GM12878 (cell line): ENCODE data around the gene GSKIP. TPM values are rescaled to one million over a fixed set of nuclear protein-coding genes. Genes with fewer than 3 reads are reported as not detected.

Source experiments
- ATAC-seq: fragments of 200-7000 bp; cut with Tn5 transposase; 3 replicates; pipeline ENCODE4 v1.9.1; 2020; ENCODE audit warnings: mild to moderate bottlenecking, moderate library complexity
- BruUV-seq: library from RNA; stranded (reverse); fragments of 400-500 nt; replicated peaks from 2 replicates; lab custom pipeline; 2021; lab: Mats Ljungman, UMichigan
- CTCF ChIA-PET: fragments of 300-600 bp; sonication (Branson Sonifier 250); formaldehyde crosslinking; extraction: SDS; loops from one replicate; lab custom pipeline; 2021; ENCODE audit warnings: inconsistent platforms; lab: Yijun Ruan, JAX
- POLR2A ChIA-PET: fragments of 350-600 bp; formaldehyde crosslinking; extraction: SDS; loops from one replicate; lab custom pipeline; 2021; ENCODE audit warnings: inconsistent platforms; lab: Charles Lee
- RAD21 ChIA-PET: fragments of 300-600 bp; sonication (Branson Sonifier 250); formaldehyde crosslinking; loops from one replicate; lab custom pipeline; 2023; ENCODE audit warnings: antibody characterized with exemption; ENCODE audit not compliant: unreplicated experiment; lab: Charles Lee
- SMC1A ChIA-PET: fragments of 300-600 bp; sonication (Branson Sonifier 250); formaldehyde crosslinking; loops from one replicate; lab custom pipeline; 2023; ENCODE audit not compliant: unreplicated experiment, uncharacterized antibody; lab: Charles Lee
- DNase-seq: peaks from one replicate; pipeline ENCODE4 v3.0.0-alpha.2; 2011; ENCODE audit warnings: low read depth, low spot score
- FAIRE-seq: peaks from 3 replicates; lab custom pipeline; 2011; peaks lifted over from hg19 to GRCh38; lab: Jason Lieb, UNC
- H2AFZ ChIP-seq: 2 replicates; pipeline ENCODE4 v1.6.0; 2011; ENCODE audit warnings: low read depth, low read length, control low read depth; ENCODE audit not compliant: control insufficient read depth
- H3K27ac ChIP-seq: 2 replicates; pipeline ENCODE4 v1.5.1; 2011; ENCODE audit warnings: control low read depth; ENCODE audit not compliant: control insufficient read depth, insufficient read depth
- H3K27me3 ChIP-seq, 2 experiments: replicated peaks in 1 of 2; 2 replicates each; pipeline versions ENCODE4 v1.6.0 to v1.6.1; 2011; ENCODE audit warnings: low read length in 1 of 2; ENCODE audit not compliant: control insufficient read depth in 2 of 2, insufficient read depth in 2 of 2
- H3K36me3 ChIP-seq, 2 experiments: 2 replicates each; pipeline ENCODE4 v1.5.1; 2011; ENCODE audit warnings: low read length in 1 of 2; ENCODE audit not compliant: control insufficient read depth in 2 of 2, insufficient read depth in 2 of 2
- H3K4me1 ChIP-seq: 2 replicates; pipeline ENCODE4 v1.6.1; 2011; ENCODE audit warnings: mild to moderate bottlenecking, low read length, moderate library complexity, mixed read lengths; ENCODE audit not compliant: control insufficient read depth, insufficient read depth
- H3K4me2 ChIP-seq: 2 replicates; pipeline ENCODE4 v1.6.0; 2011; ENCODE audit warnings: control low read depth; ENCODE audit not compliant: control insufficient read depth, insufficient read depth
- H3K4me3 ChIP-seq: fragments of 200-600 bp; sonication (generic); 2 replicates; pipeline ENCODE4 v1.5.1; 2016
- H3K79me2 ChIP-seq: 2 replicates; pipeline ENCODE4 v1.6.0; 2011; ENCODE audit warnings: low read length; ENCODE audit not compliant: control insufficient read depth, insufficient read depth
- H3K9ac ChIP-seq: 2 replicates; pipeline ENCODE4 v1.8.0; 2011; ENCODE audit warnings: low read length, control low read depth, mixed read lengths; ENCODE audit not compliant: control insufficient read depth, insufficient read depth
- H3K9me3 ChIP-seq: replicated peaks from 3 replicates; pipeline ENCODE4 v1.5.1; 2011; ENCODE audit warnings: mild to moderate bottlenecking, low read length; ENCODE audit not compliant: control insufficient read depth, insufficient read depth
- H4K20me1 ChIP-seq: 2 replicates; pipeline ENCODE4 v1.6.0; 2011; ENCODE audit not compliant: control insufficient read depth, insufficient read depth
- E2F8 ChIP-seq: fragments of 450-650 bp; IDR thresholded peaks from 2 replicates; pipeline ENCODE4 v1.6.1; 2018; ENCODE audit warnings: mild to moderate bottlenecking, low read depth, moderate library complexity; ENCODE audit not compliant: partially characterized antibody
- IKZF2 ChIP-seq, 2 experiments: fragments of 450-650 bp; IDR thresholded peaks; 2 replicates each; pipeline ENCODE4 v1.6.1; 2017; ENCODE audit warnings: mild to moderate bottlenecking in 2 of 2, moderate library complexity in 2 of 2
- NBN ChIP-seq: fragments of 450-650 bp; IDR thresholded peaks from 2 replicates; pipeline ENCODE4 v1.6.1; 2016
- REST ChIP-seq: IDR thresholded peaks from 2 replicates; pipeline ENCODE4 v1.6.1; 2012; ENCODE audit warnings: mild to moderate bottlenecking, low read depth, low read length
- SMARCA5 ChIP-seq: fragments of 450-650 bp; IDR thresholded peaks from 2 replicates; pipeline ENCODE4 v1.6.1; 2017; ENCODE audit warnings: mild to moderate bottlenecking
- SUPT20H ChIP-seq: IDR thresholded peaks from 2 replicates; pipeline ENCODE4 v1.6.1; 2011; ENCODE audit warnings: low read depth, mild to moderate bottlenecking, low read length, moderate library complexity, borderline replicate concordance; ENCODE audit not compliant: control insufficient read depth
- WGBS: methylation state at CpG from one replicate; pipeline ENCODE4 v1.1.6; 2016; ENCODE audit warnings: low lambda C conversion rate; ENCODE audit not compliant: insufficient replicate concordance, insufficient coverage; ENCODE audit errors: missing lambda C conversion rate; 5-methylcytosine and 5-hydroxymethylcytosine counted together
- in situ Hi-C: fragments of 300-500 bp; cut with MboI; formaldehyde crosslinking; loops from 9 replicates; pipeline ENCODE4 v1.14.3; 2018; ENCODE audit warnings: mixed read lengths
- intact Hi-C: fragments of 100-400 bp; cut with micrococcal nuclease; formaldehyde crosslinking; loops from one replicate; pipeline ENCODE4 v1.14.2; 2022; ENCODE audit not compliant: unreplicated experiment
- polyA plus RNA-seq, 11 experiments: library from polyadenylated mRNA; depleted of rRNA in 4 of 11; unstranded in 6 of 11; stranded (reverse) in 5 of 11; fragments of >200 nt; fragmentation: Nextera tagmentation in 4 of 11; fragmentation: Illumina TruSeq in 1 of 11; extraction: Ambion mirVana in 4 of 11; extraction: Trizol in 1 of 11; gene quantifications; 1 replicate in 1 of 11; 2 replicates in 10 of 11; pipeline versions ENCODE4 v1.2.1 to v1.2.3, GENCODE V29; 2011 to 2016; ENCODE audit warnings: inconsistent platforms in 2 of 11, missing spikeins in 2 of 11, low read depth in 1 of 11
- total RNA-seq, 4 experiments: library from RNA; depleted of rRNA in 3 of 4; stranded (reverse); fragments of >200 nt in 3 of 4; fragmentation: Illumina TruSeq in 1 of 4; extraction: Trizol in 1 of 4; gene quantifications; 2 replicates each; pipeline versions ENCODE4 v1.2.1 to v1.2.3, GENCODE V29; 2013 to 2021
- TF ChIP-seq, protein P1 (sequence below): fragments of 450-650 bp; IDR thresholded peaks from 2 replicates; pipeline ENCODE4 v1.6.1; 2016; ENCODE audit warnings: mild to moderate bottlenecking
- TF ChIP-seq, protein P2 (sequence below): fragments of 450-650 bp; IDR thresholded peaks from 2 replicates; pipeline ENCODE4 v1.6.1; 2017; ENCODE audit warnings: mild to moderate bottlenecking, moderate library complexity
- TF ChIP-seq, protein P3 (sequence below): fragments of 450-650 bp; IDR thresholded peaks from 2 replicates; pipeline ENCODE4 v1.6.1; 2016; ENCODE audit warnings: mild to moderate bottlenecking

The GSKIP gene
- total and polyA plus RNA-seq, 10 of the 15 experiments (the other 5 are each of a cell fraction or from before 2014, with no cell fraction given) = 15.4 to 75.2 (median 26.1) TPM

DNA sequence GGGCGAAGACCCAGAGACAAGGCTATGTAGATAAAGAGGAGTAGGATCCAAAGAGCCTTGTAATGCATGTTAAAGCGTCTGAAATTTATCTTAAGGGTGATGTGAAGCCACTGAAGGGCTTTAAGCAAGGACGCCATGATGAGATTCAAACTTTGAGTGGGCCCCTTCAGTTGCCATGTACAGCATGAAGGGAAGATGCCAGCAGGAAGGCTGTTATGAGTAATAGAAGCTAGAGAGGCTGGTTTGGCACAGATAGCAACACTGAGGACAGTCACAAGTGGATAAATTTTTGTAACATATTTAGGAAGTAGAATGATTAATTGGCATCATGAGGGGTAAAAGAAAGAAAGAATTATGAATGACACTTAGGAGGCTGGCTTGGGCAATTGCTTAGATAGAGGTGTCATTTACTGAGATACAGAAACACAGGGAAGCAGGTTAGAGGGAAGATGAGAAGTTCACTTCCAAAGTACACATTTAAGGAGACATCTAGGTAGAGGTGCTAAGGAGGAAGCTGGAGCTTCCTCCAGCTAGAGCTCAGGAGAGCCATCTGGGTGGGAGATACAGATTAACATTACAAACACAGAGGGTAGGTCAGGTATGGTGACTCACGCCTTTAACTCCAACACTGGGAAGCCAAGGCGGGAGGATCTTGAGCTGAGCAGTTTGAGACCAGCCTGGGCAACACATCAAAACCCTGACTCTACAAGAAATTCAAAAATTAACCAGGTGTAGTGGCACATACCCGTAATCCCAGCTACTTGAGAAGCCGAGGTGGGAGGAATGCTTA is 13.8 kb upstream of the GSKIP start:
- ATAC-seq (0 out of 3 replicates have a peak, but pooled peaks have one; percentile 28), FAIRE-seq (no peak), DNase-seq (no peak)
- Histone ChIP-seq H4K20me1 (no peaks in the 10 kb centered on the region), H3K79me2 (no peaks in the 10 kb centered on the region), H2AFZ (no peak overlapping the region), H3K9me3 (no peaks in the 10 kb centered on the region), H3K4me2 (no peak overlapping the region), H3K9ac (no peak overlapping the region), H3K27ac (no peak overlapping the region), H3K4me3 (no peak overlapping the region), H3K4me1 (no peaks in the 10 kb centered on the region), H3K36me3 (no peaks in the 10 kb centered on the region), H3K27me3 (no peaks in the 10 kb centered on the region)
- intact Hi-C loops (no loop called here), in situ Hi-C loops (no loop called here)
- ChIA-PET CTCF (no interaction called here), SMC1A (interaction anchor here (0.6 to 0.7 kb wide), 2 partner anchors 19 to 1021 kb away, joined by 3 read pairs; no protein-coding TSS in a partner anchor), POLR2A (no interaction called here), RAD21 (no interaction called here)
- BruUV-seq = no TSS peak
- 79% methylated on average over 7 of the region's 7 CpGs for WGBS
- TF ChIP-seq IKZF2 (IDR thresholded peaks at IDR 0.05) (no peak), SMARCA5 (no peak), SUPT20H (no peak), REST (no peak), NBN (no peak), E2F8 (no peak)
- TF ChIP-seq, protein P1, sequence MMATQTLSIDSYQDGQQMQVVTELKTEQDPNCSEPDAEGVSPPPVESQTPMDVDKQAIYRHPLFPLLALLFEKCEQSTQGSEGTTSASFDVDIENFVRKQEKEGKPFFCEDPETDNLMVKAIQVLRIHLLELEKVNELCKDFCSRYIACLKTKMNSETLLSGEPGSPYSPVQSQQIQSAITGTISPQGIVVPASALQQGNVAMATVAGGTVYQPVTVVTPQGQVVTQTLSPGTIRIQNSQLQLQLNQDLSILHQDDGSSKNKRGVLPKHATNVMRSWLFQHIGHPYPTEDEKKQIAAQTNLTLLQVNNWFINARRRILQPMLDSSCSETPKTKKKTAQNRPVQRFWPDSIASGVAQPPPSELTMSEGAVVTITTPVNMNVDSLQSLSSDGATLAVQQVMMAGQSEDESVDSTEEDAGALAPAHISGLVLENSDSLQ = no peak
- TF ChIP-seq, protein P2, sequence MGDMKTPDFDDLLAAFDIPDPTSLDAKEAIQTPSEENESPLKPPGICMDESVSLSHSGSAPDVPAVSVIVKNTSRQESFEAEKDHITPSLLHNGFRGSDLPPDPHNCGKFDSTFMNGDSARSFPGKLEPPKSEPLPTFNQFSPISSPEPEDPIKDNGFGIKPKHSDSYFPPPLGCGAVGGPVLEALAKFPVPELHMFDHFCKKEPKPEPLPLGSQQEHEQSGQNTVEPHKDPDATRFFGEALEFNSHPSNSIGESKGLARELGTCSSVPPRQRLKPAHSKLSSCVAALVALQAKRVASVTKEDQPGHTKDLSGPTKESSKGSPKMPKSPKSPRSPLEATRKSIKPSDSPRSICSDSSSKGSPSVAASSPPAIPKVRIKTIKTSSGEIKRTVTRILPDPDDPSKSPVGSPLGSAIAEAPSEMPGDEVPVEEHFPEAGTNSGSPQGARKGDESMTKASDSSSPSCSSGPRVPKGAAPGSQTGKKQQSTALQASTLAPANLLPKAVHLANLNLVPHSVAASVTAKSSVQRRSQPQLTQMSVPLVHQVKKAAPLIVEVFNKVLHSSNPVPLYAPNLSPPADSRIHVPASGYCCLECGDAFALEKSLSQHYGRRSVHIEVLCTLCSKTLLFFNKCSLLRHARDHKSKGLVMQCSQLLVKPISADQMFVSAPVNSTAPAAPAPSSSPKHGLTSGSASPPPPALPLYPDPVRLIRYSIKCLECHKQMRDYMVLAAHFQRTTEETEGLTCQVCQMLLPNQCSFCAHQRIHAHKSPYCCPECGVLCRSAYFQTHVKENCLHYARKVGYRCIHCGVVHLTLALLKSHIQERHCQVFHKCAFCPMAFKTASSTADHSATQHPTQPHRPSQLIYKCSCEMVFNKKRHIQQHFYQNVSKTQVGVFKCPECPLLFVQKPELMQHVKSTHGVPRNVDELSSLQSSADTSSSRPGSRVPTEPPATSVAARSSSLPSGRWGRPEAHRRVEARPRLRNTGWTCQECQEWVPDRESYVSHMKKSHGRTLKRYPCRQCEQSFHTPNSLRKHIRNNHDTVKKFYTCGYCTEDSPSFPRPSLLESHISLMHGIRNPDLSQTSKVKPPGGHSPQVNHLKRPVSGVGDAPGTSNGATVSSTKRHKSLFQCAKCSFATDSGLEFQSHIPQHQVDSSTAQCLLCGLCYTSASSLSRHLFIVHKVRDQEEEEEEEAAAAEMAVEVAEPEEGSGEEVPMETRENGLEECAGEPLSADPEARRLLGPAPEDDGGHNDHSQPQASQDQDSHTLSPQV = no peak
- TF ChIP-seq, protein P3, sequence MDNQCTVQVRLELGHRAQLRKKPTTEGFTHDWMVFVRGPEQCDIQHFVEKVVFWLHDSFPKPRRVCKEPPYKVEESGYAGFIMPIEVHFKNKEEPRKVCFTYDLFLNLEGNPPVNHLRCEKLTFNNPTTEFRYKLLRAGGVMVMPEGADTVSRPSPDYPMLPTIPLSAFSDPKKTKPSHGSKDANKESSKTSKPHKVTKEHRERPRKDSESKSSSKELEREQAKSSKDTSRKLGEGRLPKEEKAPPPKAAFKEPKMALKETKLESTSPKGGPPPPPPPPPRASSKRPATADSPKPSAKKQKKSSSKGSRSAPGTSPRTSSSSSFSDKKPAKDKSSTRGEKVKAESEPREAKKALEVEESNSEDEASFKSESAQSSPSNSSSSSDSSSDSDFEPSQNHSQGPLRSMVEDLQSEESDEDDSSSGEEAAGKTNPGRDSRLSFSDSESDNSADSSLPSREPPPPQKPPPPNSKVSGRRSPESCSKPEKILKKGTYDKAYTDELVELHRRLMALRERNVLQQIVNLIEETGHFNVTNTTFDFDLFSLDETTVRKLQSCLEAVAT = no peak
